IPS-15b (cell line): ENCODE measurements around the gene SLC19A2.
A peak's percentile ranks its signal among the peaks of the same experiment; 100 is the strongest.

Experiments
- H3K27me3 ChIP-seq: one replicate; pipeline ENCODE4 v1.6.1; 2013; ENCODE audit warnings: low read length; ENCODE audit not compliant: control insufficient read depth, insufficient read depth
- H3K36me3 ChIP-seq: one replicate; pipeline ENCODE4 v1.6.1; 2013; ENCODE audit warnings: low read length; ENCODE audit not compliant: control insufficient read depth, insufficient read depth
- H3K4me1 ChIP-seq: one replicate; pipeline ENCODE4 v1.6.1; 2013; ENCODE audit warnings: mild to moderate bottlenecking, low read length; ENCODE audit not compliant: control insufficient read depth, insufficient read depth
- H3K4me3 ChIP-seq: one replicate; pipeline ENCODE4 v1.5.1; 2013; ENCODE audit warnings: low read depth, low read length
- H3K9ac ChIP-seq: one replicate; pipeline ENCODE4 v1.6.1; 2013; ENCODE audit warnings: low read depth, mild to moderate bottlenecking, low read length
- H3K9me3 ChIP-seq: one replicate; pipeline ENCODE4 v1.6.1; 2013; ENCODE audit warnings: mild to moderate bottlenecking, low read length; ENCODE audit not compliant: control insufficient read depth, insufficient read depth

SLC19A2 gene

GRCh38 chr1:169484683-169485430, 887 bp downstream of the SLC19A2 start:
- peaks cover 2% of the 10 kb centered on the region for H3K4me1 ChIP-seq

GRCh38 chr1:169484101-169484500, 1.6 kb downstream of the SLC19A2 start:
- Histone ChIP-seq H3K9ac (no peak overlapping the region), H3K36me3 (no peaks in the 10 kb centered on the region), H3K9me3 (no peaks in the 10 kb centered on the region), H3K27me3 (no peaks in the 10 kb centered on the region), H3K4me1 (peaks cover 5% of the 10 kb centered on the region), H3K4me3 (peak overlapping the region; percentile 62)

More at GRCh38 chr1:169484683-169485430, 887 bp downstream of the SLC19A2 start:
- no peaks in the 10 kb centered on the region for H3K27me3 ChIP-seq
- H3K9ac ChIP-seq: peak overlapping the region; percentile 54
- H3K4me3 ChIP-seq: peak overlapping the region; percentile 62
- no peaks in the 10 kb centered on the region for H3K9me3 ChIP-seq
- no peaks in the 10 kb centered on the region for H3K36me3 ChIP-seq

- Histone ChIP-seq H3K9me3 (no peaks in the 10 kb centered on the region), H3K4me3 (no peak overlapping the region), H3K36me3 (no peaks in the 10 kb centered on the region), H3K9ac (no peak overlapping the region), H3K27me3 (no peaks in the 10 kb centered on the region), H3K4me1 (peaks cover 5% of the 10 kb centered on the region)
These were observed 2.2 kb downstream of the SLC19A2 start for GRCh38 chr1:169483500-169483966.

- Histone ChIP-seq H3K9me3 (no peaks in the 10 kb centered on the region), H3K36me3 (no peaks in the 10 kb centered on the region), H3K27me3 (no peaks in the 10 kb centered on the region), H3K4me3 (no peak overlapping the region), H3K4me1 (peaks cover 5% of the 10 kb centered on the region), H3K9ac (no peak overlapping the region)
These were observed 6.2 kb downstream of the SLC19A2 start for GRCh38 chr1:169479363-169480066.

GRCh38 chr1:169478094-169478672, 7.6 kb downstream of the SLC19A2 start:
- Histone ChIP-seq H3K4me3 (no peak overlapping the region), H3K4me1 (peaks cover 3% of the 10 kb centered on the region), H3K9ac (no peak overlapping the region), H3K27me3 (no peaks in the 10 kb centered on the region), H3K9me3 (no peaks in the 10 kb centered on the region), H3K36me3 (no peaks in the 10 kb centered on the region)

- Histone ChIP-seq H3K9ac (no peak overlapping the region), H3K4me1 (peaks cover 3% of the 10 kb centered on the region), H3K27me3 (no peaks in the 10 kb centered on the region), H3K9me3 (no peaks in the 10 kb centered on the region), H3K36me3 (no peaks in the 10 kb centered on the region), H3K4me3 (no peak overlapping the region)
These were observed 9.8 kb downstream of the SLC19A2 start for GRCh38 chr1:169475806-169476387.

- no peaks in the 10 kb centered on the region for H3K36me3 ChIP-seq
- no peaks in the 10 kb centered on the region for H3K9me3 ChIP-seq
- peaks cover 1% of the 10 kb centered on the region for H3K4me1 ChIP-seq
- H3K27me3 ChIP-seq: no peaks in the 10 kb centered on the region
- H3K4me3 ChIP-seq: no peak overlapping the region
- no peak overlapping the region for H3K9ac ChIP-seq
These were observed 11.3 kb downstream of the SLC19A2 start for GRCh38 chr1:169474302-169474995.

- Histone ChIP-seq H3K27me3 (no peaks in the 10 kb centered on the region), H3K36me3 (no peaks in the 10 kb centered on the region), H3K4me3 (no peak overlapping the region), H3K4me1 (no peaks in the 10 kb centered on the region), H3K9me3 (no peaks in the 10 kb centered on the region), H3K9ac (no peak overlapping the region)
These were observed 12.4 kb downstream of the SLC19A2 start for GRCh38 chr1:169473347-169473746.

GRCh38 chr1:169472738-169473137, 13.0 kb downstream of the SLC19A2 start:
- Histone ChIP-seq H3K9ac (no peak overlapping the region), H3K4me1 (no peaks in the 10 kb centered on the region), H3K4me3 (no peak overlapping the region), H3K9me3 (no peaks in the 10 kb centered on the region), H3K27me3 (no peaks in the 10 kb centered on the region), H3K36me3 (no peaks in the 10 kb centered on the region)

GRCh38 chr1:169468982-169469381, 16.8 kb downstream of the SLC19A2 start:
- no peaks in the 10 kb centered on the region for H3K36me3 ChIP-seq
- no peaks in the 10 kb centered on the region for H3K9me3 ChIP-seq
- H3K4me3 ChIP-seq: no peak overlapping the region
- no peaks in the 10 kb centered on the region for H3K27me3 ChIP-seq
- no peaks in the 10 kb centered on the region for H3K4me1 ChIP-seq
- no peak overlapping the region for H3K9ac ChIP-seq
